BE2C (cell line): ENCODE results near the gene SLIT2.

Source experiments
- DNase-seq: peaks from one replicate; pipeline ENCODE4 v3.0.0-alpha.2; 2020
- H3K27me3 ChIP-seq: fragments of 250-450 bp; sonication (Bioruptor Pico); 2 replicates; pipeline ENCODE4 v1.5.1; 2020; ENCODE audit warnings: mild to moderate bottlenecking
- H3K36me3 ChIP-seq: fragments of 250-450 bp; sonication (Bioruptor Pico); 2 replicates; pipeline ENCODE4 v1.5.1; 2020; ENCODE audit warnings: mild to moderate bottlenecking
- H3K4me1 ChIP-seq: fragments of 250-450 bp; sonication (Bioruptor Pico); 2 replicates; pipeline ENCODE4 v1.5.1; 2020
- H3K4me3 ChIP-seq: 2 replicates; pipeline ENCODE4 v1.5.1; 2011; ENCODE audit warnings: low read depth, low read length
- H3K9me3 ChIP-seq: fragments of 250-450 bp; sonication (Bioruptor Pico); 2 replicates; pipeline ENCODE4 v1.5.1; 2020
- TF ChIP-seq, protein P1 (sequence below): IDR thresholded peaks from 2 replicates; pipeline ENCODE4 v1.5.1; 2012; ENCODE audit warnings: mild to moderate bottlenecking, low read depth, low read length

Gene SLIT2

DNA sequence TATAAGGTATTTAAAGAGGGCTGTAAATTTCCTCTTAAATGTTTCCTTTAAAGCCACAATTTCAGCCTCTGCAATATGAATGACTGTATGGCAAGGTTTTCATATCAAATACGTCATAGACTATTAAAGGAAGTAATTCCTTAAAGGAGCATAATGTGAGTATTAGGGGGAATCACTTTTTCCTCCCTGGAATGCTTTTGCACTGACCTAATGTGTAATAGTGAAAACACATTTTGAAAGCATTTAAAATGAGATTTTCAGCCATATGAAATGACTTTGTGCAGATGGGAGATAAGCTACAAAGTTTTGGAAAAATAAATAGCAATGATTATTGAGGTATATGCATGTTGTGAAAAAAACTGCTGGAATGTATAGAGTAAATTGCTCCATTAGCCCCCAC, 17.6 kb downstream of the SLIT2 start:
- no peaks in the 10 kb centered on the region for H3K9me3 ChIP-seq
- H3K4me1 ChIP-seq, result no peaks in the 10 kb centered on the region
- TF ChIP-seq, protein P1, sequence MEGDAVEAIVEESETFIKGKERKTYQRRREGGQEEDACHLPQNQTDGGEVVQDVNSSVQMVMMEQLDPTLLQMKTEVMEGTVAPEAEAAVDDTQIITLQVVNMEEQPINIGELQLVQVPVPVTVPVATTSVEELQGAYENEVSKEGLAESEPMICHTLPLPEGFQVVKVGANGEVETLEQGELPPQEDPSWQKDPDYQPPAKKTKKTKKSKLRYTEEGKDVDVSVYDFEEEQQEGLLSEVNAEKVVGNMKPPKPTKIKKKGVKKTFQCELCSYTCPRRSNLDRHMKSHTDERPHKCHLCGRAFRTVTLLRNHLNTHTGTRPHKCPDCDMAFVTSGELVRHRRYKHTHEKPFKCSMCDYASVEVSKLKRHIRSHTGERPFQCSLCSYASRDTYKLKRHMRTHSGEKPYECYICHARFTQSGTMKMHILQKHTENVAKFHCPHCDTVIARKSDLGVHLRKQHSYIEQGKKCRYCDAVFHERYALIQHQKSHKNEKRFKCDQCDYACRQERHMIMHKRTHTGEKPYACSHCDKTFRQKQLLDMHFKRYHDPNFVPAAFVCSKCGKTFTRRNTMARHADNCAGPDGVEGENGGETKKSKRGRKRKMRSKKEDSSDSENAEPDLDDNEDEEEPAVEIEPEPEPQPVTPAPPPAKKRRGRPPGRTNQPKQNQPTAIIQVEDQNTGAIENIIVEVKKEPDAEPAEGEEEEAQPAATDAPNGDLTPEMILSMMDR, result no peak
- no peaks in the 10 kb centered on the region for H3K36me3 ChIP-seq
- H3K4me3 ChIP-seq, result no peak overlapping the region
- peaks cover 20% of the 10 kb centered on the region for H3K27me3 ChIP-seq
- no peak for DNase-seq

DNA sequence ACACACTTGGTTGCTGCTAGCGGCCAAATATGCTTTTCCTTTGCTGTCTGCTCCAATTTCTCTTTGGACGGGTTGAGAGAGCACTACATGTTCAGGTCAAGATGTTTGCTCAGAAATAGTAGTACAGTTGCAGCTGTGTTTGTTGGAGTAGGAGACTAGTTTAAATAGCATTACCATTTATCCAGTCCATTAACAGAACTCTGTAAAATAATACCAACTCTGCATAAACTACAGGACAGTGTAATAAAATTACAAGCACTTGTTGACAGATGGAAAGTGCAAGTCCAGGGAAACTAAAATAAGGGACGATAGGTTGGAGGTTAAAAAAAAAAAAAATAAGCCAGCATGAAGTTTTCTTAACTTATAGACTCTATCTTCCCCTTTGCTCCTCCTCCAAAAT, 20.2 kb downstream of the SLIT2 start:
- Histone ChIP-seq H3K36me3 (no peaks in the 10 kb centered on the region), H3K4me1 (no peaks in the 10 kb centered on the region), H3K4me3 (no peak overlapping the region), H3K9me3 (no peaks in the 10 kb centered on the region), H3K27me3 (peaks cover 23% of the 10 kb centered on the region)
- TF ChIP-seq, protein P1, result no peak
- DNase-seq, result no peak

DNA sequence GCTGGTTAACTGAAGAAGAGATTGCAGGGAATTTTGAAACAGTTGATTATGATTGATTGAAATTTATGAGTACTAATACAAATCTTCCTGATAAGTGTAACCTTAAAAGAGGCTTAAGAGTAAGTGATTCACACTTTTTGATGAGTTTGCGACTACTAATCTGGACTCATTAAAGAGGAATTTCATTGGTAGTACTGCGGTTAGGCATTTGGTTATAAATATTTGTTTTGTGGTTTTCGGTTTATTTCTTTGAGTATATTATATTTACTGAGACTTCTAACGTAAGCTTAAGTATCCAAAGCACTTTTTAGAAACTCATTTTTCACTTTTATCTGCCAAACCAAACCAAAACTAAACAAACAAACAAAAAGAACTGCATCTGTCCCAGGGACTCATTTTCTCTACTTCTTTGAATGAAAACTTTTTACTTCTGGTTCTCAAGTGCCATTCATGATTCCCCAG, 20.7 kb downstream of the SLIT2 start:
- no peak for DNase-seq

DNA sequence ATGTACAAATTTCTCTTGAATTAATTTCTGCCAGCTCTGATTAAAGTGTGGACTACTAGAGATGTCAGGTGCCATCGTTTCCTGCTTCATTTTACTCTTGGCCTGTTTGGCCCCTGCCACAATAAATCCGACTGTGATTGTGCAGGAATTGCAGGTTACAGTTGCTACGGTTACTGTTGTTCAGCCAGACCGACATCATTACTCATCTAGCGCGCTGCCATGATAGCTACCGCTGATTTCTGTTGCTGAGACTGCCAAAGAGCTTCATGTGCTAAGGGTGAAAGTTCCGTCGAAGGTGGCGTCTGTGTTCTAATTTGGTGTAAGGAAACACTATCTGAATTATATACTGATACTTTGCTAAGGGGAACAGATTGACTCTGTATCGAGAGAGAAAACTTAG, 22.1 kb downstream of the SLIT2 start:
- peak; percentile 7 for DNase-seq
- Histone ChIP-seq H3K9me3 (no peaks in the 10 kb centered on the region), H3K27me3 (peaks cover 19% of the 10 kb centered on the region), H3K4me3 (no peak overlapping the region), H3K36me3 (no peaks in the 10 kb centered on the region), H3K4me1 (no peaks in the 10 kb centered on the region)
- TF ChIP-seq, protein P1, result no peak

More for the DNA sequence above, 20.7 kb downstream of the SLIT2 start:
- Histone ChIP-seq H3K4me3 (no peak overlapping the region), H3K9me3 (no peaks in the 10 kb centered on the region), H3K36me3 (no peaks in the 10 kb centered on the region), H3K27me3 (peaks cover 23% of the 10 kb centered on the region), H3K4me1 (no peaks in the 10 kb centered on the region)
- TF ChIP-seq, protein P1, result no peak

DNA sequence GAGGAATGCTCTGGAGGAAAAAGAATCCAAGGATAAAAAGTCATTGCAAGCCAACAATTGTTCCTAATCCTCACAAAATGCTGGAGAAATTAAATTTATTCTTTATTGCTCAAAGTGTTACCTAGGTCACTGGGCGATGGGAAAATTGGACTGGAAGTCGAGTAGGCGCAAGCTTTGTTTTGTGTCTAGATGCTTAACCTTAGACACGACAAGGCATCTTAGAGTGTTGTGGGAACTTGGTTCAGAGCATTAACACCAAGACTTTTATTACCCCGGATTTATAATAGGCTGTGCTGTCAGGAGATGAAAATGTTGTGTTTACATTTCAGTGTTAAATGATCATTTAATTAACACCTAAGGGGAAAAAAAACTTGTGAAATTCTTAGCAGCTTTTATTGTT, 25.1 kb downstream of the SLIT2 start:
- TF ChIP-seq, protein P1, result no peak
- H3K4me1 ChIP-seq, result no peaks in the 10 kb centered on the region
- no peaks in the 10 kb centered on the region for H3K9me3 ChIP-seq
- no peak for DNase-seq
- H3K27me3 ChIP-seq, result peaks cover 15% of the 10 kb centered on the region
- no peak overlapping the region for H3K4me3 ChIP-seq
- H3K36me3 ChIP-seq, result no peaks in the 10 kb centered on the region

DNA sequence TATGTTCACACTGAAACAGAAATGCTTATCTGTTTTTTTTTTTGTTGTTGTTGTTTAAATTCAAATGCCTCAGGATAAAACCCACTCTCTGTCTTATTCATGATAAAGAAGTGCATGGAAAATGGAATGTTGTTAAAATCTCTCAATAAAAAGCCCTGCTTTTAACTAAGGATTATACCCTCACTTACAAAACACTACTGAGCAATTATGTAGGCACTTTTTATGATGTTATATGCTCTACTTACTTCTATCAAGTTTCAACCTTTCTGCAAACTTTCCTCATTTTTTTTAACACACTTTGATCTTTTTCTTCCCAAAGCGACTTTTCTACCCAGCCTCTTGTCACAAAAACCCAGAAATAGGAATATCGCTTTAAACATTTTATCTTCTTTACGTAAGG, 26.5 kb downstream of the SLIT2 start:
- Histone ChIP-seq H3K27me3 (peaks cover 10% of the 10 kb centered on the region), H3K4me3 (no peak overlapping the region), H3K4me1 (no peaks in the 10 kb centered on the region), H3K9me3 (no peaks in the 10 kb centered on the region), H3K36me3 (no peaks in the 10 kb centered on the region)
- no peak for DNase-seq
- TF ChIP-seq, protein P1, result no peak
